ENCODE results near the gene CAP2.
"Not testable (repeated sequence)": the region's sequence is repeated elsewhere in the genome, so short reads cannot be mapped to it uniquely, and the experiment has no call there.

The CAP2 gene

GRCh38 chr6:17396256-17396655 lies 2.9 kb downstream of the CAP2 start:
- Histone ChIP-seq H3K27ac (no peak overlapping the region), H3K4me1 (ENCODE audit: low read depth, poor library complexity, severe bottlenecking) (peaks cover 10% of the 10 kb centered on the region), H3K27me3 (ENCODE audit: insufficient read depth, low read depth) (no peaks in the 10 kb centered on the region), H3K4me2 (no peak overlapping the region), H3K4me3 (IDR thresholded peaks at IDR 0.05; ENCODE audit: insufficient read depth, low read depth, low read length) (no peak overlapping the region), H3K36me3 (ENCODE audit: insufficient read depth) (no peaks in the 10 kb centered on the region), H3K79me2 (ENCODE audit: insufficient read depth, low read depth) (no peaks in the 10 kb centered on the region), H4K20me1 (ENCODE audit: insufficient read depth) (no peaks in the 10 kb centered on the region), H3K9ac (no peak overlapping the region), H2AFZ (ENCODE audit: low read depth) (no peak overlapping the region)
- TF ChIP-seq CTCF (conservative IDR thresholded peaks at IDR 0.05; ENCODE audit: low read depth, low read length), result no peak

- no peak overlapping the region for H2AFZ ChIP-seq (ENCODE audit: low read depth)
- H3K79me2 ChIP-seq (ENCODE audit: insufficient read depth, low read depth), result no peaks in the 10 kb centered on the region
- no peaks in the 10 kb centered on the region for H3K36me3 ChIP-seq (ENCODE audit: insufficient read depth)
- H3K27me3 ChIP-seq (ENCODE audit: insufficient read depth, low read depth), result no peaks in the 10 kb centered on the region
- no peak overlapping the region for H3K9ac ChIP-seq
- no peaks in the 10 kb centered on the region for H4K20me1 ChIP-seq (ENCODE audit: insufficient read depth)
- H3K4me2 ChIP-seq, result no peak overlapping the region
- TF ChIP-seq CTCF (conservative IDR thresholded peaks at IDR 0.05; ENCODE audit: low read depth, low read length), result no peak
- H3K27ac ChIP-seq, result no peak overlapping the region
- H3K4me1 ChIP-seq (ENCODE audit: low read depth, poor library complexity, severe bottlenecking), result peaks cover 10% of the 10 kb centered on the region
- no peak overlapping the region for H3K4me3 ChIP-seq (IDR thresholded peaks at IDR 0.05; ENCODE audit: insufficient read depth, low read depth, low read length)
These were observed 4.4 kb downstream of the CAP2 start for GRCh38 chr6:17397764-17398194.

GRCh38 chr6:17405181-17405943 lies 12.0 kb downstream of the CAP2 start:
- H3K79me2 ChIP-seq (ENCODE audit: insufficient read depth, low read depth); H3K4me3 ChIP-seq (IDR thresholded peaks at IDR 0.05; ENCODE audit: insufficient read depth, low read depth, low read length); H2AFZ ChIP-seq (ENCODE audit: low read depth); H4K20me1 ChIP-seq (ENCODE audit: insufficient read depth); H3K27ac ChIP-seq; H3K9ac ChIP-seq; H3K36me3 ChIP-seq (ENCODE audit: insufficient read depth); H3K27me3 ChIP-seq (ENCODE audit: insufficient read depth, low read depth): not testable (repeated sequence)
- Histone ChIP-seq H3K4me2 (peak overlapping the region; percentile 39; the same call in 1 of the 2 replicates), H3K4me1 (ENCODE audit: low read depth, poor library complexity, severe bottlenecking) (peaks cover 13% of the 10 kb centered on the region)

- Histone ChIP-seq H3K27ac (no peak overlapping the region), H3K4me2 (no peak overlapping the region), H3K27me3 (ENCODE audit: insufficient read depth, low read depth) (no peaks in the 10 kb centered on the region), H3K9ac (no peak overlapping the region), H2AFZ (ENCODE audit: low read depth) (no peak overlapping the region), H3K36me3 (ENCODE audit: insufficient read depth) (no peaks in the 10 kb centered on the region), H4K20me1 (ENCODE audit: insufficient read depth) (no peaks in the 10 kb centered on the region), H3K4me3 (IDR thresholded peaks at IDR 0.05; ENCODE audit: insufficient read depth, low read depth, low read length) (no peak overlapping the region), H3K4me1 (ENCODE audit: low read depth, poor library complexity, severe bottlenecking) (peaks cover 13% of the 10 kb centered on the region), H3K79me2 (ENCODE audit: insufficient read depth, low read depth) (no peaks in the 10 kb centered on the region)
- no peak for TF ChIP-seq CTCF (conservative IDR thresholded peaks at IDR 0.05; ENCODE audit: low read depth, low read length)
These were observed 12.5 kb downstream of the CAP2 start for GRCh38 chr6:17405944-17406245.

GRCh38 chr6:17408081-17408480 lies 14.7 kb downstream of the CAP2 start:
- TF ChIP-seq CTCF (conservative IDR thresholded peaks at IDR 0.05; ENCODE audit: low read depth, low read length), result no peak
- H4K20me1 ChIP-seq (ENCODE audit: insufficient read depth), result no peaks in the 10 kb centered on the region

More at GRCh38 chr6:17408081-17408480, 14.7 kb downstream of the CAP2 start:
- Histone ChIP-seq H3K4me2 (no peak overlapping the region), H3K27ac (no peak overlapping the region), H3K4me3 (IDR thresholded peaks at IDR 0.05; ENCODE audit: insufficient read depth, low read depth, low read length) (no peak overlapping the region), H3K27me3 (ENCODE audit: insufficient read depth, low read depth) (no peaks in the 10 kb centered on the region), H3K4me1 (ENCODE audit: low read depth, poor library complexity, severe bottlenecking) (peaks cover 13% of the 10 kb centered on the region), H3K9ac (no peak overlapping the region), H3K36me3 (ENCODE audit: insufficient read depth) (no peaks in the 10 kb centered on the region), H2AFZ (ENCODE audit: low read depth) (no peak overlapping the region), H3K79me2 (ENCODE audit: insufficient read depth, low read depth) (no peaks in the 10 kb centered on the region)
